ENCODE results near the gene GPR183. TPM values are rescaled to one million over a fixed set of nuclear protein-coding genes. Genes with fewer than 3 reads are reported as not detected.

GPR183 gene
- total and polyA plus RNA-seq, 10 of the 15 experiments (the other 5 are each of a cell fraction or from before 2014, with no cell fraction given) = 134 to 669 (median 225) TPM

DNA sequence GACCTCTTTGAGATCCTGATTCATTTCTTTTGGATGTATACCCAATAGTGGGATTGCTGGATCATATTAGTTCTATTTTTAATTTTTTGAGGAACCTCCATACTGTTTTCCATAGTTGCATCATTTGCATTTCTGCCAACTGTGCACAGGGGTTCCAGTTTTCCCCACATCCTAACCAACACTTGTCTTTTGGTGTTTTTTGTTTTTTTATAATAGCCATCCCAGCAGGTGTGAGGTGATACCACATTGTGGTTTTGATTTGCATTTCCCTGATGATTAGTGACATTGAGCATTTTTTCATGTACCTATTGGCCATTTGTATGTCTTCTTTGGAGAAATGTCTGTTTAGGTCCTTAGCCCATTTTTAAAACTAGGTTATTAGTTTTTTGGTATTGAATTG lies 18.8 kb upstream of the GPR183 start (continued):
- TF ChIP-seq EED (IDR thresholded peaks at IDR 0.05; ENCODE audit: low read depth) = peak; percentile 70
- no peak for TF ChIP-seq SIX5 (IDR thresholded peaks at IDR 0.05; ENCODE audit: low read depth, low read length, severe bottlenecking)
- no peak for TF ChIP-seq SIN3A (IDR thresholded peaks at IDR 0.05; ENCODE audit: low read depth, low read length)
- peak; percentile 68 for TF ChIP-seq MTA2 (IDR thresholded peaks at IDR 0.05; ENCODE audit: low read depth)
- peak; percentile 52; the same call in 1 of the 2 replicates for TF ChIP-seq NFIC (IDR thresholded peaks at IDR 0.05; ENCODE audit: low read depth, low read length)
- TF ChIP-seq TBL1XR1 (IDR thresholded peaks at IDR 0.05; ENCODE audit: low read depth, low read length) = no peak
- TF ChIP-seq, protein P1, sequence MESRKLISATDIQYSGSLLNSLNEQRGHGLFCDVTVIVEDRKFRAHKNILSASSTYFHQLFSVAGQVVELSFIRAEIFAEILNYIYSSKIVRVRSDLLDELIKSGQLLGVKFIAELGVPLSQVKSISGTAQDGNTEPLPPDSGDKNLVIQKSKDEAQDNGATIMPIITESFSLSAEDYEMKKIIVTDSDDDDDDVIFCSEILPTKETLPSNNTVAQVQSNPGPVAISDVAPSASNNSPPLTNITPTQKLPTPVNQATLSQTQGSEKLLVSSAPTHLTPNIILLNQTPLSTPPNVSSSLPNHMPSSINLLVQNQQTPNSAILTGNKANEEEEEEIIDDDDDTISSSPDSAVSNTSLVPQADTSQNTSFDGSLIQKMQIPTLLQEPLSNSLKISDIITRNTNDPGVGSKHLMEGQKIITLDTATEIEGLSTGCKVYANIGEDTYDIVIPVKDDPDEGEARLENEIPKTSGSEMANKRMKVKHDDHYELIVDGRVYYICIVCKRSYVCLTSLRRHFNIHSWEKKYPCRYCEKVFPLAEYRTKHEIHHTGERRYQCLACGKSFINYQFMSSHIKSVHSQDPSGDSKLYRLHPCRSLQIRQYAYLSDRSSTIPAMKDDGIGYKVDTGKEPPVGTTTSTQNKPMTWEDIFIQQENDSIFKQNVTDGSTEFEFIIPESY (IDR thresholded peaks at IDR 0.05) = no peak
- TF ChIP-seq YY1 (IDR thresholded peaks at IDR 0.05; ENCODE audit: low read depth, low read length) = no peak
- peak; percentile 19; the same call in 1 of the 2 replicates for TF ChIP-seq CREB1 (IDR thresholded peaks at IDR 0.05; ENCODE audit: low read depth)
- TF ChIP-seq, protein P2, sequence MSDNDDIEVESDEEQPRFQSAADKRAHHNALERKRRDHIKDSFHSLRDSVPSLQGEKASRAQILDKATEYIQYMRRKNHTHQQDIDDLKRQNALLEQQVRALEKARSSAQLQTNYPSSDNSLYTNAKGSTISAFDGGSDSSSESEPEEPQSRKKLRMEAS (IDR thresholded peaks at IDR 0.05; ENCODE audit: low read depth, low read length) = no peak
- peak; percentile 58; the same call in 1 of the 2 replicates for TF ChIP-seq CBFB (IDR thresholded peaks at IDR 0.05; ENCODE audit: low read depth)
- no peak for TF ChIP-seq IRF5 (IDR thresholded peaks at IDR 0.05; ENCODE audit: borderline replicate concordance)
- peak; percentile 78 to 83 for TF ChIP-seq IKZF2 (IDR thresholded peaks at IDR 0.05)
- no peak for TF ChIP-seq RAD51 (IDR thresholded peaks at IDR 0.05)
- TF ChIP-seq TCF12 (IDR thresholded peaks at IDR 0.05; ENCODE audit: low read depth, low read length) = 0 out of 2 replicates have a peak, but pooled peaks have one; percentile 39
- 0 out of 2 replicates have a peak, but pooled peaks have one; percentile 9 for TF ChIP-seq JUNB (IDR thresholded peaks at IDR 0.05)
- 0 out of 2 replicates have a peak, but pooled peaks have one; percentile 22 for TF ChIP-seq NBN (IDR thresholded peaks at IDR 0.05)
- TF ChIP-seq TARDBP (IDR thresholded peaks at IDR 0.05; ENCODE audit: borderline replicate concordance) = no peak
- peak in 1 of 2 experiments; percentile 51; a peak in 2 of 4 replicates for TF ChIP-seq BHLHE40 (IDR thresholded peaks at IDR 0.05; ENCODE audit: borderline replicate concordance in 1 of 2, low read depth in 2 of 2, low read length in 1 of 2)

Data from GM12878 (cell line).